BE2C (cell line): ENCODE data around the gene SPTBN2.
"Not testable (repeated sequence)": the region's sequence is repeated elsewhere in the genome, so short reads cannot be mapped to it uniquely, and the experiment has no call there.

ENCODE experiments used
- DNase-seq: peaks from one replicate; pipeline ENCODE4 v3.0.0-alpha.2; 2020
- H3K27me3 ChIP-seq: fragments of 250-450 bp; sonication (Bioruptor Pico); 2 replicates; pipeline ENCODE4 v1.5.1; 2020; ENCODE audit warnings: mild to moderate bottlenecking
- H3K36me3 ChIP-seq: fragments of 250-450 bp; sonication (Bioruptor Pico); 2 replicates; pipeline ENCODE4 v1.5.1; 2020; ENCODE audit warnings: mild to moderate bottlenecking
- H3K4me1 ChIP-seq: fragments of 250-450 bp; sonication (Bioruptor Pico); 2 replicates; pipeline ENCODE4 v1.5.1; 2020
- H3K4me3 ChIP-seq: 2 replicates; pipeline ENCODE4 v1.5.1; 2011; ENCODE audit warnings: low read depth, low read length
- H3K9me3 ChIP-seq: fragments of 250-450 bp; sonication (Bioruptor Pico); 2 replicates; pipeline ENCODE4 v1.5.1; 2020
- CTCF ChIP-seq: IDR thresholded peaks from 2 replicates; pipeline ENCODE4 v1.5.1; 2012; ENCODE audit warnings: mild to moderate bottlenecking, low read depth, low read length

Gene SPTBN2

GRCh38 chr11:66646828-66647227 lies 82.2 kb downstream of the SPTBN2 start:
- H3K36me3 ChIP-seq, result peaks cover 95% of the 10 kb centered on the region
- H3K4me3 ChIP-seq, result no peak overlapping the region
- no peaks in the 10 kb centered on the region for H3K27me3 ChIP-seq
- peaks cover 3% of the 10 kb centered on the region; the same call in 1 of the 2 replicates for H3K4me1 ChIP-seq
- no peaks in the 10 kb centered on the region for H3K9me3 ChIP-seq
- TF ChIP-seq CTCF, result no peak
- no peak for DNase-seq

GRCh38 chr11:66643745-66644437 lies 85.1 kb downstream of the SPTBN2 start:
- Histone ChIP-seq H3K36me3 (peaks cover 95% of the 10 kb centered on the region), H3K4me1 (peaks cover 3% of the 10 kb centered on the region; the same call in 1 of the 2 replicates), H3K4me3 (no peak overlapping the region; the same call in 1 of the 2 replicates), H3K27me3 (no peaks in the 10 kb centered on the region), H3K9me3 (no peaks in the 10 kb centered on the region)
- no peak for TF ChIP-seq CTCF
- DNase-seq, result no peak

- Histone ChIP-seq H3K4me1 (peaks cover 6% of the 10 kb centered on the region; the same call in 1 of the 2 replicates), H3K9me3 (no peaks in the 10 kb centered on the region), H3K36me3 (peaks cover 80% of the 10 kb centered on the region), H3K27me3 (no peaks in the 10 kb centered on the region), H3K4me3 (peak overlapping the region; percentile 94)
- DNase-seq, result no peak
- no peak for TF ChIP-seq CTCF
Measured at GRCh38 chr11:66641834-66642233, 87.2 kb downstream of the SPTBN2 start.

GRCh38 chr11:66639814-66640340 lies 89.1 kb downstream of the SPTBN2 start:
- peaks cover 61% of the 10 kb centered on the region for H3K36me3 ChIP-seq
- not testable (repeated sequence) for H3K4me1 ChIP-seq, H3K9me3 ChIP-seq, DNase-seq, H3K27me3 ChIP-seq
- peak overlapping the region; percentile 94 for H3K4me3 ChIP-seq

GRCh38 chr11:66639066-66639813 lies 89.8 kb downstream of the SPTBN2 start:
- TF ChIP-seq CTCF, result no peak
- Histone ChIP-seq H3K4me3 (peak overlapping the region; percentile 94), H3K27me3 (no peaks in the 10 kb centered on the region), H3K36me3 (peaks cover 59% of the 10 kb centered on the region), H3K4me1 (peaks cover 6% of the 10 kb centered on the region; the same call in 1 of the 2 replicates), H3K9me3 (no peaks in the 10 kb centered on the region)
- DNase-seq, result peak; percentile 18

GRCh38 chr11:66638177-66639065 lies 90.6 kb downstream of the SPTBN2 start, which contains the start of gene RBM4:
Gene RBM4 (plus strand): TSS chr11:66638703. CDS start chr11:66639712, 1,009 bp downstream.
- TF ChIP-seq CTCF, result no peak
- Histone ChIP-seq H3K27me3 (no peaks in the 10 kb centered on the region), H3K9me3 (no peaks in the 10 kb centered on the region), H3K4me3 (peak within 1 kb of the TSS; percentile 94), H3K4me1 (peaks cover 6% of the 10 kb centered on the region; the same call in 1 of the 2 replicates), H3K36me3 (peaks cover 54% of the 10 kb centered on the region)
- DNase-seq, result peak; percentile 98
